Measurements from ENCODE around the gene PHLDA1.
A peak's percentile ranks its signal among the peaks of the same experiment; 100 is the strongest.

Gene PHLDA1

DNA sequence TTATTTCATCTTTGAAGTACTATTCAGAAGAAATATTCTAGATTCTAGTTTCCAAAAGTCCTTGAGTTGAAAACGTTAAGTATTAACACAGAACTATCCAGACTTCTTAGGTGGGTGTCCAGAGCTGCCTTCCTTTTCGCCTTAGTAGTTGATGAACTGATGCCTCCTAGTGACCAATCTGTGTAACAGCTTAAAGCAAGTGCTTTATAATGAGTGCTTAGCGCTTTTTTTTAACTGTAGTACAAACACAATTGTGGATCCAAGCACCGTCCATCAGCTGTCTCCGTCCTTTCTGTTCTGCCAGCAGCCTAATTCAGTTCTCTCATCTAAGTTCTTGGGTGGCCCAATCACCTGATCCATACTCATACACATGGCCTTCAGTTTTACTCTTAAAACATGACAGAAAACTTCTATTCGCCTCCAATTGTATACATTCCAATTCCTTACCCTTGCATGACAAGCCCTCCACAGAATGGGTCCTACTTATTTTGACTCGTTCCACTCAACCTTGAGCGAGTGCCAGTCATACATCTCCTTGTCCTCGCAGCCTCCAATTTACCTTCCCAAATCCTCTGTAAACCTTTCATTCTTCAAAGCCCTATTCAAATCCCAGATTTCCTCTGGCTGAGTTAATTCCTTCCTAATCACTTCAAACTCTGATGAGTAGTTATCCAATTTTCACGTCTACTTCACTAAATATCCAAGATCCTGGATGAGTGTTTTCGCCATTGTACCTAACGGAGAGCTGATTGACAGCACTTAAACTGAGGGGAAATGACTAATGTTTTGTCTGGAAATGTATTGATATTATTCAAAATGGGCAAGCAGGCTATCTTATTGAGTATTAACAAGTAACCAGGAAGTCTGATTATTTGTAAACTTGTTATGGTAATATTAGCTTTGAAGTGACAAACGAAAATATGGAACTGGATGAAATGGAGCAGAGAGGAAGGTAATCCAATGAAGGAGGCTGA is 5.8 kb upstream of the PHLDA1 start:
- DNase-seq, result peak; percentile 74

GRCh38 chr12:76035045-76035444 is 3.5 kb upstream of the PHLDA1 start:
- DNase-seq, result no peak

DNA sequence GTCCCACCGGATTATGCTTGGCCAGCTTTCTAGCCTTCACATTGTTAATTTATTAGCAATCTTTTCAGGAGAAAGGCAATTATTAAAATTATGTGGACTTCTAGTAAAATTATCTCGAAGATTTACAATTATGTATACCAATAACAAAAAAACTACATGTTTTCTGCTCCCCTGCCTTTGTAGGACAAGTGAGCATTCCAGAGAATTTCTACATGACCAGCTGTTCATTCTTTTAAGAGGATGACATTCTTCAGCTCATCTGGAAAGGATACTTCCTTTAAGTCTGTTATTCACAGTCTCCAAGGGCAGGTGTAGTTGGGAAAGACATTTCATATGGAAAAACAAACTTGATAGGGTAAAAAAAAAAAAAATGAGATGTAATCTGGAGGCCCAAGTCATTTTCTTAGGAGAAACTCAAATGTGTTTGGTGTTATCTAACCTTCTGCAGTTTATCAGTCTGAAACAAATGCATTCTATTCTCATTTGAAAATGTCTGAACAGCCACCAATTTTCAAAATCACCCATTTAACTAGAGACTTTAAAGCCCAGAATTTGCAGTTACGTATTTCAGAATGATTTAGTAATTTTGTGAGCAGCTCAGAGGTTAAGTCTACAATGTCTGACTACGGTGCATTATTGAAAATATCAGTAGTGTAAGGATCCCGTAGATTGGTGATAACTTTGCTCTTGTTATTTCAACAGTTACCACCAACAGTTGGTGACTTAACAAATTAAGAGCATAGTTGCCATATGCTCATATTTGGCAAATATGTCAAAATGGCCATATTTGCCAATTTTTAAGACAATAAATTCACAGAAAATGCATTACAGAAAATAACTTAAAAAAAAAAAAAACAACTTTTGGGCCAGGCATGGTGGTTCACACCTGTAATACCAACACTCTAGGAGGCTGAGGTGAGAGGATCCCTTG is 1.8 kb upstream of the PHLDA1 start:
- DNase-seq, result no peak

- DNase-seq, result no peak
These were observed 736 bp upstream of the PHLDA1 start for GRCh38 chr12:76032043-76032981.

GRCh38 chr12:76031081-76031413 is 529 bp downstream of the PHLDA1 start:
- DNase-seq, result no peak

- no peak for DNase-seq
These were observed 1.1 kb downstream of the PHLDA1 start for GRCh38 chr12:76030341-76031080.

GRCh38 chr12:76029982-76030340 is 1.6 kb downstream of the PHLDA1 start:
- no peak for DNase-seq

DNA sequence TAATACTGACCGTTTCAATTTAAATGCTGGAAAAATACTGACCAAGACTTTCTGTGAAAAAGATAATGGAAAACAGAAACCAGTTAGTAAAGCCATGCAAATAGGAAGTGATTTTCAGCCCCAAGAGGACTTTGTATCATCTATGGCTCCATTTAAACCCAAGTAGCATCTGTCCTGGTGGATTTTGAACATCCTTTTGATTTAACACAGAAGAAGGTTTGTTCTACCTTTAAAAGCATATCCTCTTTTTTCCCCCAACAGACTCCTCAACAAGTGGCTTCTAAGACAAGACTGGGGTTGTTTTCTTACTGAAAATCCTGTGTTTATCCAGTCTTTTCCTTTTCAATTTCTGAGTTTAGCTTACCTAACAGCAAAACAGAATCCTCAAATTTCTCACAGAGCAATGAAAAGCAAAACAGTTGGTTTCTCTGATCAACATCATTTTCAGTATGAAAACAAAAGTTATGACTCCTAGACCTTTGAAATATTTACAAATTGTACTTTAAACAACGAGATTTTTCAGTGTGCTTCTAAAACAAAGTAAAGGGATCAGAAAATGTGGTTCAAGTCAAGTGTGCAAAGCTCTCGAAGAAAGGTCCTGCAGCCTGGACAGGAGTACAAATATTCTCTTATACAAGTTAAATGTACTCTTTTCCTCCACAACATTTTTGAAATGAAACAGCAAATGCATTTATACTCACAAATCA is 2.9 kb downstream of the PHLDA1 start:
- DNase-seq, result no peak

DNA sequence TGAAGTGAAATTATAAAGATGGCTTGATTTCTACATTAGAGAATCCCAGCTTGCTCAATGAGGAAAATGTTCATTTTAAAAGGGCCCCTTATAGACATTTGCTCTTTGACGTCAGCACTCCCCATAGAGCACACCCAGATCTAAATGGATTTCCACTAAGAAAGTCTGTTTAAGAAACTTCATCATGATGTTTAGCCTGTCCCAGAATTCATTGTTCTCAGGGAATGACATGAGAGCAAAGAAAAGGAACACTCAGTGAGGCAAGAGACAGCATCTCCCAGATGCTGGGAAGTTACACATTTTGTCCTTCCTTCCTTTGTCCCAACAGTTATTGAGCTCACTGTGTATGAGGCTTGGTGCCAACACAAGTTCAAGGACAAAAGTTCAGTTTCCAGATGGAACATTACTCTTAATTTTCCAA is 4.9 kb downstream of the PHLDA1 start:
- DNase-seq, result no peak

GRCh38 chr12:76025601-76026575 is 5.7 kb downstream of the PHLDA1 start:
- DNase-seq, result no peak

- DNase-seq, result no peak
These were observed 6.5 kb downstream of the PHLDA1 start for GRCh38 chr12:76024942-76025600.

DNA sequence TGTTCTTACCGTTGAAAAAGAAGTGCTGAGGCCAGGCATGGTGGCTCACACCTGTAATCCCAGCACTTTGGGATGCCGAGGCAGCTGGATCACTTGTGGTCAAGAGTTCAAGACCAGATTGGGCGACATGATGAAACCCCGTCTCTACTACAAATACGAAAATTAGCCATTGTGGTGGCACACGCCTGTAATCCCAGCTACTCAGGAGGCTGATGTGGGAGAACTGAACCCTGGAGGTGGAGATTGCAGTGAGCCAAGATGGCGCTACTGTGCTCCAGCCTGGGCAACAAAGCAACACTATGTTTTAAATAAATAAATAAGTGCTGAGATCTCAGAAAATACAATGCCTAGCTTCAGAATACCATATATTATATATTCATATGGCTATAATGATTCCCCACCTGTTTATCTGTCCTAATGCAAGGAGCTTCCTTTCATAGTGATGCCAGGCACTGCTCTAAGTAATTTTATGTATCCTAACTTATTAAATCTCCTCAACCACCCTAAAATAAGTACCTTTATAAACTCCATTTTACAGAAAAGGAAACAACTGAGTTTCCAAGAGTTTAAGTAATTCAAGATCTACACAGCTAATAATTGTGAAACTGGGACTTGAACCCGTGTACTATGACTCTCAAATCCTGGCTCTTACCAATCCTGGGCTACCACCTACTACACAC is 7.3 kb downstream of the PHLDA1 start:
- DNase-seq, result no peak

GRCh38 chr12:76023069-76023690 is 8.4 kb downstream of the PHLDA1 start:
- no peak for DNase-seq

DNA sequence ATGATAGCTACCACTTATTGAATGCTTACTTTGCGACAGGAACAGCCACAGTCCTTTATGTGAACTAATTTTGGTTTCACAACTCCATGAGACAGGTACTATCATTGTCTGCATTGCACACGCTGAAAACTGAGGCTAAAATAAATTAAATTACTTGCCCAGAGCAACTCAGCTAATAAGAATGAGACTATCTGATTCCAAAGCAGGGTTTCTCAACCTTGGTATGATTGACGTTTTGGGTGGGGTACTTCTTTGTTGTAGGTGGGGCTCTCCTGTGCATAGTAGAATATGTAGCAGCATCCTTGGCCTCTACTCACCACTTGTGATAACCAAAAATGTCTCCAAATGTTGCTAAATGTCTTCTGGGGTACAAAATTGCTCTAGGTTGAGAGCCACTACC is 9.1 kb downstream of the PHLDA1 start:
- no peak for DNase-seq

GRCh38 chr12:76020731-76021672 is 10.6 kb downstream of the PHLDA1 start:
- no peak for DNase-seq

- no peak for DNase-seq
These were observed 11.3 kb downstream of the PHLDA1 start for GRCh38 chr12:76020281-76020680.

DNA sequence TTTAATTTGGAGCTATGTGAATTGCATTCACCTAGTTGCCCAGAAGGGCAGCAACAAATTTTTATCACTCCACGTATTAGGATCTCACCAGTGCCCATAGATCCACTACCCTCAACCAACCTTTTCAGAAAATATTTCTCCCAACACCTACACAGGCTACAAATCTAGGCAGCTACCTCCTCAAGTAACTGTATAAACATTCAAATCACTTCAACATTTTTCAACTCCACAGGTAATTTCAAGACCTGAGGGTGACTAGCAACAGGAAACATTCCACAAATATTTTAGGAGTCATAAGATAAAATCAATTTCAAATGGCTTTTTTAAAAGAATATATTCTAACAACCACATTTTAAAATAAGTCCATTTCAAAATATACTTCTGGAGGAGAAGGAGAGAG is 12.9 kb downstream of the PHLDA1 start:
- DNase-seq, result no peak

Measured in NCI-H187 treated with DMSO at 0.1 percent for 48 hours (cell line).